ENCODE data around the gene VSIG4.

VSIG4 gene

GRCh38 chrX:66009231-66009845, 30.5 kb downstream of the VSIG4 start:
- no peak for DNase-seq (ENCODE audit: low read depth)
- no peak for TF ChIP-seq CTCF (IDR thresholded peaks at IDR 0.05; ENCODE audit: insufficient read depth, low read depth, low read length, missing control alignments)

GRCh38 chrX:66008328-66008970, 31.4 kb downstream of the VSIG4 start:
- no peak for TF ChIP-seq CTCF (IDR thresholded peaks at IDR 0.05; ENCODE audit: insufficient read depth, low read depth, low read length, missing control alignments)
- no peak overlapping the region for H3K4me3 ChIP-seq (ENCODE audit: low read depth, low read length)
- no peak for DNase-seq (ENCODE audit: low read depth)

More at GRCh38 chrX:66009231-66009845, 30.5 kb downstream of the VSIG4 start:
- no peak overlapping the region for H3K4me3 ChIP-seq (ENCODE audit: low read depth, low read length)

- TF ChIP-seq CTCF (IDR thresholded peaks at IDR 0.05; ENCODE audit: insufficient read depth, low read depth, low read length, missing control alignments), result no peak
- H3K4me3 ChIP-seq (ENCODE audit: low read depth, low read length), result no peak overlapping the region
- no peak for DNase-seq (ENCODE audit: low read depth)
Measured at GRCh38 chrX:66007851-66008250, 32.0 kb downstream of the VSIG4 start.

- H3K4me3 ChIP-seq (ENCODE audit: low read depth, low read length), result no peak overlapping the region
- TF ChIP-seq CTCF (IDR thresholded peaks at IDR 0.05; ENCODE audit: insufficient read depth, low read depth, low read length, missing control alignments), result no peak
- no peak for DNase-seq (ENCODE audit: low read depth)
Measured at GRCh38 chrX:66005830-66006449, 33.9 kb downstream of the VSIG4 start.

GRCh38 chrX:66004928-66005829, 34.7 kb downstream of the VSIG4 start:
- TF ChIP-seq CTCF (IDR thresholded peaks at IDR 0.05; ENCODE audit: insufficient read depth, low read depth, low read length, missing control alignments), result no peak
- H3K4me3 ChIP-seq (ENCODE audit: low read depth, low read length), result no peak overlapping the region
- no peak for DNase-seq (ENCODE audit: low read depth)

- H3K4me3 ChIP-seq (ENCODE audit: low read depth, low read length), result no peak overlapping the region
- DNase-seq (ENCODE audit: low read depth), result peak; percentile 43
- TF ChIP-seq CTCF (IDR thresholded peaks at IDR 0.05; ENCODE audit: insufficient read depth, low read depth, low read length, missing control alignments), result no peak
Measured at GRCh38 chrX:66002824-66003680, 36.8 kb downstream of the VSIG4 start.

Data from GM12865 (cell line).